ENCODE results near the gene DTYMK.

DTYMK gene

GRCh38 chr2:241673189-241673663, 13.4 kb downstream of the DTYMK start:
- no peaks in the 10 kb centered on the region for H3K79me2 ChIP-seq (ENCODE audit: insufficient read depth, low read length)
- H3K27me3 ChIP-seq (ENCODE audit: insufficient read depth, low read length): no peaks in the 10 kb centered on the region
- H3K9me3 ChIP-seq (ENCODE audit: low read length): no peaks in the 10 kb centered on the region
- H3K9ac ChIP-seq (ENCODE audit: low read length): no peak overlapping the region
- H3K4me2 ChIP-seq (ENCODE audit: low read length): no peak overlapping the region
- H4K20me1 ChIP-seq (ENCODE audit: insufficient read depth, low read length): no peaks in the 10 kb centered on the region
- no peaks in the 10 kb centered on the region for H3K9me2 ChIP-seq (ENCODE audit: low read depth, low read length)
- no peak overlapping the region for H3K4me3 ChIP-seq (ENCODE audit: low read depth, low read length, poor library complexity, severe bottlenecking)
- H3K36me3 ChIP-seq (ENCODE audit: insufficient read depth, low read length): peaks cover 81% of the 10 kb centered on the region
- H3K4me1 ChIP-seq (ENCODE audit: insufficient read depth, low read length, severe bottlenecking): no peaks in the 10 kb centered on the region
- H3F3A ChIP-seq (ENCODE audit: insufficient read depth, low read length): no peaks in the 10 kb centered on the region
- TF ChIP-seq EZH2 (IDR thresholded peaks at IDR 0.05; ENCODE audit: borderline replicate concordance, low read length) (no peak), CTCF (IDR thresholded peaks at IDR 0.05; ENCODE audit: low read length) (no peak)
- H3K27ac ChIP-seq (ENCODE audit: low read depth, low read length, poor library complexity, severe bottlenecking): no peak overlapping the region
- H2AFZ ChIP-seq (ENCODE audit: low read length): no peak overlapping the region

DNA sequence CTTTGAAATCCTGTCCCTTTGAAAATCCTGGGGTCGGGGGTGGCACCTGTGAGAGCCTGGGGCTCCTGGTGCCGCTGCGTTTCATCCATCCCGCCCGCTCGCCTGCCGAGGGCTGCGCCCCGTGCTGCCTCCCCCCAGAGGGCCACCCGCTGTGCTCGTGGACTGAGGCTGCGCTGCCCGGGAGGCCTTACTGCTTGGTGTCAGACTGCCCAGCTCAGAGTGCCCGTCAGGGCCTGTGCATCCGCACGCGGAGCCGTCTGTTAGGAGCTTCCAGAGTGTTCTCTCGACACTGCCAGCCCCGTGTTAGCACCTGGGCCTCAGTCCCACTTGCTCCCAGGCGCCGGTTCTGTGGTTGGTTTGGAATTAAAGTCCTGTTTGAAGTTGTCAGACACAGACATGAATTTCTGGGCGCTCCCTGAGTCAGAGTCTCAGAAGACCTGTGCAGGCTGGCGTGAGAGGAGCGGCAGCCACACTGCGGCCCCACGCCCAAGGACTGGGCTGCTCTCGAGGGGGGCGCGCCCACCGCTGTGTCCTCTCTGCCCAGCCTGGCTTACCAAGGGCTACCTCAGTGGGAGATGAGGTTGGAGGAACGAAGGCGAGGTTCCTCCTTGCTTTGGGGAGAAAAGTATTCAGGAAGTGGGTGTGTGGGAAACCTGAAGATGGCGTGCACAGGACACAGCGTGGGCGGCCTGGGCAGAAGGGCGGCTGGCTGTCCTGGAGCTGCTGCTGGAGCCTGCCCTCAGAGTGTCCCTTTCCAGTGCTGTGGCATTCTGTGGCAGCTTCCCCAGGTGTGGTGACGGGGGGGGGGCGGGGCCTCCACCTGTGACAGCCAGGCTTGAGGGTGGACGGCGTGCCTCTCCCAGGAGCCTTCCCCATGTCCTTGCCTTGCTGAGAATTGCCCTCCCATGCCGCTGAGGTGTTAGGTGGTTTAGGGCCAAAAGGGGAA, 14.1 kb downstream of the DTYMK start:
- Histone ChIP-seq H3K9me2 (ENCODE audit: low read depth, low read length) (no peaks in the 10 kb centered on the region), H3K9ac (ENCODE audit: low read length) (no peak overlapping the region), H3K27ac (ENCODE audit: low read depth, low read length, poor library complexity, severe bottlenecking) (no peak overlapping the region), H3K4me2 (ENCODE audit: low read length) (no peak overlapping the region), H3F3A (ENCODE audit: insufficient read depth, low read length) (no peaks in the 10 kb centered on the region), H3K4me3 (ENCODE audit: low read depth, low read length, poor library complexity, severe bottlenecking) (no peak overlapping the region), H3K36me3 (ENCODE audit: insufficient read depth, low read length) (peaks cover 82% of the 10 kb centered on the region), H3K9me3 (ENCODE audit: low read length) (no peaks in the 10 kb centered on the region), H3K4me1 (ENCODE audit: insufficient read depth, low read length, severe bottlenecking) (no peaks in the 10 kb centered on the region), H4K20me1 (ENCODE audit: insufficient read depth, low read length) (no peaks in the 10 kb centered on the region), H3K79me2 (ENCODE audit: insufficient read depth, low read length) (no peaks in the 10 kb centered on the region), H2AFZ (ENCODE audit: low read length) (no peak overlapping the region), H3K27me3 (ENCODE audit: insufficient read depth, low read length) (no peaks in the 10 kb centered on the region)
- no peak for TF ChIP-seq CTCF (IDR thresholded peaks at IDR 0.05; ENCODE audit: low read length)
- no peak for TF ChIP-seq EZH2 (IDR thresholded peaks at IDR 0.05; ENCODE audit: borderline replicate concordance, low read length)

DNA sequence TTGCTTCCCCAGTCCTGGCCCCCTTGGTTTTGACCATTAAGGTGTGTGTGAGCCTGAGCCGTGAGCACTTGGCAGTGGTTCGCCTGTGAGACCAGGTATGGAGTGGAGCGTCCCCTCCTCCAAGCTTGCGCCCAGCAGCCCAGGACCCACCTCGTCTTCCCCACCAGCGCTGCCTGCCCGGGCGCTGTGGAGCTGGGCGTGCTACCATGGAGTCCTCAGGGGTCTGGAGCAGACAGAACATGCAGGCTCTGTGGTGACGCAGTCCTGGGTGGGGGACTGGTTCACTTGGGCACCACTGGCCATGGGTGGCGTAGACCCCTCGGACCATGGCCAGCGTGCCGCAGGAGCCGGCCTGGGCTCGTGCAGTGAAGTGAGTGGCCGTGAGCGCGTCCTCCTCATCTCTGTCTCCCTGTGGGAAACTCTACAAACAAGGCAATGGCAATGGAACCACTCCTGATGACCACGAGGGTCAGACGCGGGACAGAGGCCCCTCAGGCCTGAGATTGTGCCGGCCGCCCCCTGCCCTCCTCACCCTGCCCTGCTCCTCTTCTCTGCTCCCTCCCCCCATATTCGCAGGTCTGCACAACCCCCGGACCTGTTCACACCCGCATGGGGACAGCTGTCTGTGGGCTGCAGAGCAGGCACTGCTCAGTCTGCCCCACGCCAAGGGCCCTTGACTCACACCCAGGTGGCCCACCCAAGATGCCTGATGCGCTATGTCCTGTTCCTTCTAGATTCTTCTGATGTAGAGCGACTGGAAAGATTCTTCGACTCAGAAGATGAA, 15.0 kb downstream of the DTYMK start:
- Histone ChIP-seq H3F3A (ENCODE audit: insufficient read depth, low read length) (no peaks in the 10 kb centered on the region), H3K9ac (ENCODE audit: low read length) (no peak overlapping the region), H3K4me1 (ENCODE audit: insufficient read depth, low read length, severe bottlenecking) (no peaks in the 10 kb centered on the region), H3K4me2 (ENCODE audit: low read length) (no peak overlapping the region), H3K9me3 (ENCODE audit: low read length) (no peaks in the 10 kb centered on the region), H3K79me2 (ENCODE audit: insufficient read depth, low read length) (no peaks in the 10 kb centered on the region), H3K36me3 (ENCODE audit: insufficient read depth, low read length) (peaks cover 79% of the 10 kb centered on the region), H4K20me1 (ENCODE audit: insufficient read depth, low read length) (no peaks in the 10 kb centered on the region), H3K9me2 (ENCODE audit: low read depth, low read length) (no peaks in the 10 kb centered on the region), H3K27ac (ENCODE audit: low read depth, low read length, poor library complexity, severe bottlenecking) (no peak overlapping the region), H3K4me3 (ENCODE audit: low read depth, low read length, poor library complexity, severe bottlenecking) (no peak overlapping the region), H3K27me3 (ENCODE audit: insufficient read depth, low read length) (no peaks in the 10 kb centered on the region), H2AFZ (ENCODE audit: low read length) (no peak overlapping the region)
- TF ChIP-seq CTCF (IDR thresholded peaks at IDR 0.05; ENCODE audit: low read length): no peak
- no peak for TF ChIP-seq EZH2 (IDR thresholded peaks at IDR 0.05; ENCODE audit: borderline replicate concordance, low read length)
